Measurements from ENCODE around the gene POGK. TPM values are rescaled to one million over a fixed set of nuclear protein-coding genes. Genes with fewer than 3 reads are reported as not detected.
A peak's percentile ranks its signal among the peaks of the same experiment; 100 is the strongest.

The POGK gene
- total RNA-seq, 2 experiments from 2014 or later, result 16.1 to 17.6 TPM

GRCh38 chr1:166855558-166855957 is 16.3 kb downstream of the POGK start:
- peaks cover 30% of the 10 kb centered on the region for H3K4me1 Mint-ChIP-seq (ENCODE audit: low read depth)
- ATAC-seq (ENCODE audit: poor library complexity), result no peak
- Histone ChIP-seq H3K4me3 (ENCODE audit: low read length) (no peak overlapping the region), H3K4me1 (ENCODE audit: insufficient read depth, low read length) (no peaks in the 10 kb centered on the region), H3K27me3 (ENCODE audit: control insufficient read depth in 1 of 2, insufficient read depth in 2 of 2, low read length in 2 of 2) (no peaks in the 10 kb centered on the region), H3K27ac (ENCODE audit: low read depth in 1 of 2, low read length in 2 of 2) (no peak overlapping the region), H3K36me3 (ENCODE audit: insufficient read depth, low read length) (peaks cover 77% of the 10 kb centered on the region), H3K9me3 (ENCODE audit: control insufficient read depth in 1 of 2, insufficient read depth in 1 of 2, low read length in 2 of 2) (no peaks in the 10 kb centered on the region)
- ChIA-PET POLR2A (interaction anchor here (0.7 to 1.3 kb wide), 2 partner anchors 20 to 1412 kb away, joined by 3 to 5 read pairs; partner anchors contain the start of gene TADA1), CTCF (interaction anchor here (1.5 kb wide), 1 partner anchor 11 kb away, joined by 3 read pairs; no protein-coding TSS in a partner anchor)
- no peaks in the 10 kb centered on the region for H3K27me3 Mint-ChIP-seq
- no peak for DNase-seq
- H3K36me3 Mint-ChIP-seq (ENCODE audit: low read depth), result peaks cover 85% of the 10 kb centered on the region
- no peak for TF ChIP-seq CTCF (IDR thresholded peaks at IDR 0.05)
- no peak overlapping the region for H3K4me3 Mint-ChIP-seq
- no peaks in the 10 kb centered on the region for H3K9me3 Mint-ChIP-seq
- intact Hi-C loops (cut with DNase I, micrococcal nuclease), result no loop called here
- peak overlapping the region; percentile 5 for H3K27ac Mint-ChIP-seq

- H3K36me3 Mint-ChIP-seq (ENCODE audit: low read depth), result peaks cover 83% of the 10 kb centered on the region
- Histone ChIP-seq H3K27ac (ENCODE audit: low read depth in 1 of 2, low read length in 2 of 2) (no peak overlapping the region), H3K36me3 (ENCODE audit: insufficient read depth, low read length) (peaks cover 70% of the 10 kb centered on the region), H3K27me3 (ENCODE audit: control insufficient read depth in 1 of 2, insufficient read depth in 2 of 2, low read length in 2 of 2) (no peaks in the 10 kb centered on the region), H3K9me3 (ENCODE audit: control insufficient read depth in 1 of 2, insufficient read depth in 1 of 2, low read length in 2 of 2) (no peaks in the 10 kb centered on the region), H3K4me3 (ENCODE audit: low read length) (no peak overlapping the region), H3K4me1 (ENCODE audit: insufficient read depth, low read length) (no peaks in the 10 kb centered on the region)
- H3K4me1 Mint-ChIP-seq (ENCODE audit: low read depth), result peaks cover 11% of the 10 kb centered on the region
- peak overlapping the region; percentile 12 for H3K27ac Mint-ChIP-seq
- POLR2A ChIA-PET, result interaction anchor here (0.9 to 1.2 kb wide), 2 partner anchors 10 to 14 kb away, joined by 3 to 4 read pairs; no protein-coding TSS in a partner anchor
- CTCF ChIA-PET, result no interaction called here
- H3K27me3 Mint-ChIP-seq, result no peaks in the 10 kb centered on the region
- H3K4me3 Mint-ChIP-seq, result no peak overlapping the region
- DNase-seq (no peak), ATAC-seq (ENCODE audit: poor library complexity) (no peak)
- TF ChIP-seq CTCF (IDR thresholded peaks at IDR 0.05), result no peak
- intact Hi-C loops (cut with DNase I, micrococcal nuclease), result no loop called here
- H3K9me3 Mint-ChIP-seq, result no peaks in the 10 kb centered on the region
Measured at GRCh38 chr1:166857995-166858394, 18.7 kb downstream of the POGK start.

GRCh38 chr1:166858726-166859419 is 19.6 kb downstream of the POGK start:
- peaks cover 4% of the 10 kb centered on the region for H3K4me1 Mint-ChIP-seq (ENCODE audit: low read depth)
- no peaks in the 10 kb centered on the region for H3K27me3 ChIP-seq (ENCODE audit: control insufficient read depth in 1 of 2, insufficient read depth in 2 of 2, low read length in 2 of 2)
- ChIA-PET POLR2A (interaction anchor here (0.8 to 1.2 kb wide), 2 partner anchors 10 to 20 kb away, joined by 3 to 4 read pairs; no protein-coding TSS in a partner anchor), CTCF (no interaction called here)
- DNase-seq, result no peak
- H3K4me1 ChIP-seq (ENCODE audit: insufficient read depth, low read length), result no peaks in the 10 kb centered on the region
- peaks cover 83% of the 10 kb centered on the region for H3K36me3 Mint-ChIP-seq (ENCODE audit: low read depth)
- no peak overlapping the region for H3K4me3 ChIP-seq (ENCODE audit: low read length)
- peaks cover 72% of the 10 kb centered on the region for H3K36me3 ChIP-seq (ENCODE audit: insufficient read depth, low read length)
- intact Hi-C loops (cut with DNase I, micrococcal nuclease), result no loop called here
- no peak for ATAC-seq (ENCODE audit: poor library complexity)
- no peak overlapping the region for H3K4me3 Mint-ChIP-seq
- no peaks in the 10 kb centered on the region for H3K27me3 Mint-ChIP-seq
- TF ChIP-seq CTCF (IDR thresholded peaks at IDR 0.05), result no peak
- H3K9me3 ChIP-seq (ENCODE audit: control insufficient read depth in 1 of 2, insufficient read depth in 1 of 2, low read length in 2 of 2), result no peaks in the 10 kb centered on the region
- H3K27ac Mint-ChIP-seq, result peak overlapping the region; percentile 12
- no peaks in the 10 kb centered on the region for H3K9me3 Mint-ChIP-seq
- no peak overlapping the region for H3K27ac ChIP-seq (ENCODE audit: low read depth in 1 of 2, low read length in 2 of 2)

Data from CD4-positive, alpha-beta T cell (primary cell).